DND-41 (cell line): Measurements from ENCODE around the gene PKN3.
A peak's percentile ranks its signal among the peaks of the same experiment; 100 is the strongest.

Source experiments
- ATAC-seq: fragments of 200-7000 bp; cut with Tn5 transposase; 3 replicates; pipeline ENCODE4 v1.9.1; 2021; ENCODE audit warnings: low read depth; ENCODE audit not compliant: insufficient read depth
- DNase-seq: peaks from one replicate; pipeline ENCODE4 v3.0.0-alpha.2; 2020
- H2AFZ ChIP-seq: 2 replicates; pipeline ENCODE4 v1.6.0; 2012; ENCODE audit warnings: low read depth, low read length
- H3K27ac ChIP-seq: 2 replicates; pipeline ENCODE4 v1.5.1; 2012; ENCODE audit warnings: low read length, inconsistent platforms
- H3K27me3 ChIP-seq: fragments of 200-600 bp; sonication (generic); 2 replicates; pipeline ENCODE4 v1.6.0; 2012; ENCODE audit warnings: low read length, mild to moderate bottlenecking, inconsistent platforms; ENCODE audit not compliant: insufficient read depth, poor library complexity
- H3K36me3 ChIP-seq: 2 replicates; pipeline ENCODE4 v1.5.1; 2012; ENCODE audit warnings: low read length, inconsistent platforms; ENCODE audit not compliant: insufficient read depth
- H3K4me1 ChIP-seq: 2 replicates; pipeline ENCODE4 v1.5.1; 2012; ENCODE audit warnings: mild to moderate bottlenecking, low read length; ENCODE audit not compliant: insufficient read depth
- H3K4me2 ChIP-seq: 2 replicates; pipeline ENCODE4 v1.6.0; 2012; ENCODE audit warnings: mild to moderate bottlenecking, moderate library complexity, low read length, inconsistent platforms; ENCODE audit not compliant: insufficient read depth
- H3K4me3 ChIP-seq, 2 experiments: fragments of 200-600 bp in 1 of 2; shearing (Covaris generic) in 1 of 2; 2 replicates each; pipeline ENCODE4 v1.5.1; 2012 to 2016; ENCODE audit warnings: inconsistent platforms in 2 of 2, low read length in 2 of 2, mild to moderate bottlenecking in 2 of 2, low read depth in 1 of 2, moderate library complexity in 1 of 2
- H3K79me2 ChIP-seq: 2 replicates; pipeline ENCODE4 v1.6.0; 2012; ENCODE audit warnings: low read length, inconsistent platforms; ENCODE audit not compliant: insufficient read depth
- H3K9ac ChIP-seq: 2 replicates; pipeline ENCODE4 v1.6.0; 2012; ENCODE audit warnings: low read depth, mild to moderate bottlenecking, inconsistent platforms, low read length, moderate library complexity
- H3K9me3 ChIP-seq: 2 replicates; pipeline ENCODE4 v1.5.1; 2012; ENCODE audit warnings: low read length, moderate library complexity, mild to moderate bottlenecking, inconsistent platforms; ENCODE audit not compliant: insufficient read depth, severe bottlenecking
- H4K20me1 ChIP-seq: 2 replicates; pipeline ENCODE4 v1.6.0; 2012; ENCODE audit warnings: low read length; ENCODE audit not compliant: insufficient read depth
- EZH2 ChIP-seq: IDR thresholded peaks from 3 replicates; pipeline ENCODE4 v1.6.1; 2012; ENCODE audit warnings: borderline replicate concordance, low read depth, mild to moderate bottlenecking, moderate library complexity, low read length, inconsistent platforms; ENCODE audit not compliant: severe bottlenecking
- TF ChIP-seq, protein P1 (sequence below): IDR thresholded peaks from 2 replicates; pipeline ENCODE4 v1.5.1; 2012; ENCODE audit warnings: borderline replicate concordance, low read length, moderate library complexity, mild to moderate bottlenecking; ENCODE audit not compliant: poor library complexity, severe bottlenecking; ENCODE audit errors: extremely low read depth

Gene PKN3

DNA sequence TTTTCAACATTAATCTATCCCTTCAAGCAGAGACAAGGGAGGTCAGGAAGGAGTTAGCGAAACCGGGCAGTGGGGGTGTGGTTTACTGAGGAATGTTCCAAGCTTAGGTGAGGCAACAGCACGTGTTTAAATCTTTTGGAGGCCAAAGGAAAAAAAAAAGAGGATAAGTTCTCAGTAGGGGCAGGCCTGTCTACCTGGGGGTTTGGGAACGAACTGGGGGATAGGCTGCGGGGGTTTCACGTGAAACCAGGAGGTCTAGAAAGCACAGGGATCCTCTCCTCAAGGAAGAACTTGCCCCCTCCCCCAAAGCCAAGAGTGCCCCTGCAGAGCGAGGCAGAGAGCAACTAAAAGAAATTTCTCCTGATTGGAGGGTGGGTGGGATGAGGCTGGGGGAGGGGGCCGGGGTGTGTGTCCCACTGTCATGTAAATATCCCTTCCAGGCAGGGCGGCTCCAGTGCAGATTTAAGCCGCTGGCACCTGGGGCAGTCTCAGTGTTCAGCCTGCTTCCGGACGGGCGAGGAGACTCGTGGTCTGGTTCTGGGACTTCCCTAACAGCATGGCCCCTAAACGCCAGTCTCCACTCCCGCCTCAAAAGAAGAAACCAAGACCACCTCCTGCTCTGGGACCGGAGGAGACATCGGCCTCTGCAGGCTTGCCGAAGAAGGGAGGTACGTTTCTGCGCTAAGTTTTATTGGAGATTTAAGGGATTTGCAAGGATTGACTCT, 18.8 kb upstream of the PKN3 start:
- TF ChIP-seq EZH2, result no peak
- TF ChIP-seq, protein P1, sequence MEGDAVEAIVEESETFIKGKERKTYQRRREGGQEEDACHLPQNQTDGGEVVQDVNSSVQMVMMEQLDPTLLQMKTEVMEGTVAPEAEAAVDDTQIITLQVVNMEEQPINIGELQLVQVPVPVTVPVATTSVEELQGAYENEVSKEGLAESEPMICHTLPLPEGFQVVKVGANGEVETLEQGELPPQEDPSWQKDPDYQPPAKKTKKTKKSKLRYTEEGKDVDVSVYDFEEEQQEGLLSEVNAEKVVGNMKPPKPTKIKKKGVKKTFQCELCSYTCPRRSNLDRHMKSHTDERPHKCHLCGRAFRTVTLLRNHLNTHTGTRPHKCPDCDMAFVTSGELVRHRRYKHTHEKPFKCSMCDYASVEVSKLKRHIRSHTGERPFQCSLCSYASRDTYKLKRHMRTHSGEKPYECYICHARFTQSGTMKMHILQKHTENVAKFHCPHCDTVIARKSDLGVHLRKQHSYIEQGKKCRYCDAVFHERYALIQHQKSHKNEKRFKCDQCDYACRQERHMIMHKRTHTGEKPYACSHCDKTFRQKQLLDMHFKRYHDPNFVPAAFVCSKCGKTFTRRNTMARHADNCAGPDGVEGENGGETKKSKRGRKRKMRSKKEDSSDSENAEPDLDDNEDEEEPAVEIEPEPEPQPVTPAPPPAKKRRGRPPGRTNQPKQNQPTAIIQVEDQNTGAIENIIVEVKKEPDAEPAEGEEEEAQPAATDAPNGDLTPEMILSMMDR, result no peak
- peak overlapping the region; percentile 51 to 66; a peak in 3 of 4 replicates for H3K4me3 ChIP-seq
- H3K4me2 ChIP-seq, result peak overlapping the region; percentile 75
- H3K27me3 ChIP-seq, result no peaks in the 10 kb centered on the region
- peaks cover 48% of the 10 kb centered on the region for H3K4me1 ChIP-seq
- H4K20me1 ChIP-seq, result no peaks in the 10 kb centered on the region
- DNase-seq (peak; percentile 50), ATAC-seq (peak; percentile 34)
- peak overlapping the region; percentile 82 for H2AFZ ChIP-seq
- H3K79me2 ChIP-seq, result peaks cover 15% of the 10 kb centered on the region
- peak overlapping the region; percentile 68 for H3K27ac ChIP-seq
- H3K9me3 ChIP-seq, result no peaks in the 10 kb centered on the region
- H3K36me3 ChIP-seq, result no peaks in the 10 kb centered on the region
- H3K9ac ChIP-seq, result peak overlapping the region; percentile 68

DNA sequence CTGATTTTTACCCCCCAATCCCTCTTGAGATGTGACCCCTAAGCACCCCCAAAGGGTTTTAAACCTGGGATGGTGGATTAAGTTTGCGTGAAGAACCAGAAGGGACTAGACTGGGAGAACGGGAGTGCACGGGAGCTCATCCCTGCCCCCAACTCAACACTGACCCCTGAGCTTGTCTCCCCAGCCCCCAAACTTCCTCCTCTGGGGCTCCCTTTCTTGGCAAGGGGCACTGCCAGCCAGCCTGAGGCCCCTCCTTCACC, 18.3 kb upstream of the PKN3 start:
- H3K9ac ChIP-seq, result peak overlapping the region; percentile 68
- H3K79me2 ChIP-seq, result peaks cover 18% of the 10 kb centered on the region
- peak overlapping the region; percentile 75 for H3K4me2 ChIP-seq
- peak overlapping the region; percentile 68 for H3K27ac ChIP-seq
- H3K4me1 ChIP-seq, result peaks cover 50% of the 10 kb centered on the region
- no peaks in the 10 kb centered on the region for H3K27me3 ChIP-seq
- no peaks in the 10 kb centered on the region for H3K36me3 ChIP-seq
- H3K9me3 ChIP-seq, result no peaks in the 10 kb centered on the region
- peak overlapping the region; percentile 82 for H2AFZ ChIP-seq
- peak overlapping the region; percentile 51 to 66; a peak in 3 of 4 replicates for H3K4me3 ChIP-seq
- no peaks in the 10 kb centered on the region for H4K20me1 ChIP-seq
- ATAC-seq (peak; percentile 1; the same call in 1 of the 3 replicates), DNase-seq (no peak)
- TF ChIP-seq, protein P1, result no peak
- TF ChIP-seq EZH2, result no peak

DNA sequence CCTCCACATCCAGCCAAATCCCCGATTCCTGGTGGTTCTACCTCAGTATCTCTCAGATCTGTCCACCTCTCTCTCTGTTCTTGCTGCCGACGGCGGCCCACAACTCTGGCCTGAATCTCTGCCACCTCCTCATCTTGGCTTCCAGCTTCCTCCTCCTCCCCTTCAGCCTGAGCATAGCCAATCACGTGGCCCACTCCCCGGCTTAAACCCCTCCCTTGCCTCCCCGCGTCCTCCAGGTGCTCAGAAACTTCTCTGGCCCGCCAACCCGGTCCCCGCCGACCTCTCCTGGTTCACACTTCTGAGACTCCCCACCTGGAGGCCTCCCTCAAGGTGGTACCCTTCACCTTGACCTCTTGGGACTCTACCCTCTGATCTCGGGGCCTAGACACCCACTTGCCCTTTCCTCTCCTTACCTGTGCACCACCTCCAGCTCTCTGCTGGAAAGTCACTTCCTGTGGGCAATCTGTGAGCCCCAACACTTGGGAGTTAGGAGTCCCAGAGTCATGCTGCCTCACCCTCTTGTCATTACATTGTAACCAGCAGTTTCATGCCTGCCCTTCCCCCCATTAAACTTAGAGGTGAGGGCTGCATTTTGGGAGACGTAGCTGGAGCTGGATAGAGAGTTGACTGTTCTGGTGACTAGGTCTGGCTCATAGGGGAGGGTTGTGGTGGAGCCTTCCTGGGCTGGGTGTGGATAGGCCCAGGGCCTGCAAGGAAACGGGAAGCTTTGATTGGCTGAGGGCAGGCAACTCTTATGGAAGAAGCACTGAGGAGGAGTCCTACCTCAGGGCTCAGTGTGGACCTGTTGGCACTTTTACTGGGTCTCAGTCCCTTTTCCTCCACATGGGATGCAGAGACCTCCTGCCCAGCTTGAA, 17.7 kb upstream of the PKN3 start:
- Histone ChIP-seq H3K9ac (peak overlapping the region; percentile 68), H3K27ac (peak overlapping the region; percentile 68), H2AFZ (peak overlapping the region; percentile 82), H3K4me2 (peak overlapping the region; percentile 75), H3K79me2 (peaks cover 22% of the 10 kb centered on the region), H3K36me3 (no peaks in the 10 kb centered on the region), H3K9me3 (no peaks in the 10 kb centered on the region), H3K4me3 (peak overlapping the region; percentile 51 to 66; a peak in 3 of 4 replicates), H4K20me1 (no peaks in the 10 kb centered on the region), H3K4me1 (peaks cover 50% of the 10 kb centered on the region), H3K27me3 (no peaks in the 10 kb centered on the region)
- peak; percentile 79 for DNase-seq
- ATAC-seq, result peak; percentile 57
- TF ChIP-seq EZH2, result no peak
